HG03103 (cell line): ENCODE results near the gene KRTCAP2.
A peak's percentile ranks its signal among the peaks of the same experiment; 100 is the strongest.

Experiments
- ATAC-seq: cut with Tn5 transposase; IDR thresholded peaks from one replicate; pipeline ENCODE4 v1.9.1; 2021; ENCODE audit warnings: low read depth; ENCODE audit not compliant: unreplicated experiment

KRTCAP2 gene

GRCh38 chr1:155184835-155185782, 12.0 kb upstream of the KRTCAP2 start:
- ATAC-seq, result peak; percentile 51

GRCh38 chr1:155184351-155184811, 11.3 kb upstream of the KRTCAP2 start:
- no peak for ATAC-seq

GRCh38 chr1:155183775-155184221, 10.7 kb upstream of the KRTCAP2 start:
- no peak for ATAC-seq

GRCh38 chr1:155182052-155182550, 9.0 kb upstream of the KRTCAP2 start:
- no peak for ATAC-seq

GRCh38 chr1:155181371-155182051, 8.4 kb upstream of the KRTCAP2 start:
- no peak for ATAC-seq

GRCh38 chr1:155179112-155180031, 6.3 kb upstream of the KRTCAP2 start:
- no peak for ATAC-seq

GRCh38 chr1:155178441-155179111, 5.5 kb upstream of the KRTCAP2 start:
- ATAC-seq, result no peak

GRCh38 chr1:155177918-155178281, 4.8 kb upstream of the KRTCAP2 start:
- no peak for ATAC-seq

- no peak for ATAC-seq
Measured at GRCh38 chr1:155177192-155177917, 4.3 kb upstream of the KRTCAP2 start.

- ATAC-seq, result no peak
Measured at GRCh38 chr1:155176544-155177071, 3.5 kb upstream of the KRTCAP2 start.

GRCh38 chr1:155175927-155176371, 2.8 kb upstream of the KRTCAP2 start:
- no peak for ATAC-seq

- ATAC-seq, result no peak
Measured at GRCh38 chr1:155175281-155175926, 2.3 kb upstream of the KRTCAP2 start.

GRCh38 chr1:155174324-155175280, 1.5 kb upstream of the KRTCAP2 start:
- no peak for ATAC-seq

- ATAC-seq, result no peak
Measured at GRCh38 chr1:155173478-155174323, 597 bp upstream of the KRTCAP2 start, which contains the start of gene TRIM46. TSS of gene TRIM46 (plus strand) at chr1:155173849. CDS start at chr1:155173967, 118 bp downstream.

- ATAC-seq, result no peak
Measured at GRCh38 chr1:155171836-155172731, 1.0 kb downstream of the KRTCAP2 start.
